DOHH2 (cell line): Measurements from ENCODE around the gene MYO10.
"Not testable (repeated sequence)": the region's sequence is repeated elsewhere in the genome, so short reads cannot be mapped to it uniquely, and the experiment has no call there.

Experiments
- H3F3A ChIP-seq: fragments of 200-600 bp; sonication (generic), shearing (Covaris generic); 2 replicates; pipeline ENCODE4 v1.6.0; 2016; ENCODE audit warnings: antibody characterized with exemption, mild to moderate bottlenecking; ENCODE audit not compliant: control insufficient read depth, insufficient read depth
- H3K27ac ChIP-seq: fragments of 200-600 bp; sonication (generic); 2 replicates; pipeline ENCODE4 v1.5.1; 2014; ENCODE audit warnings: low read depth, mild to moderate bottlenecking, low read length, moderate library complexity
- H3K27me3 ChIP-seq: fragments of 200-600 bp; sonication (generic); 2 replicates; pipeline ENCODE4 v1.6.1; 2014; ENCODE audit warnings: mild to moderate bottlenecking, low read length, mixed read lengths; ENCODE audit not compliant: control insufficient read depth
- H3K36me3 ChIP-seq: fragments of 200-600 bp; sonication (generic); 2 replicates; pipeline ENCODE4 v1.6.1; 2014; ENCODE audit warnings: mild to moderate bottlenecking, low read length, moderate library complexity, mixed read lengths; ENCODE audit not compliant: control insufficient read depth
- H3K4me1 ChIP-seq: fragments of 200-600 bp; sonication (generic); 2 replicates; pipeline ENCODE4 v1.6.1; 2014; ENCODE audit warnings: mild to moderate bottlenecking, low read length, mixed read lengths; ENCODE audit not compliant: control insufficient read depth
- H3K4me2 ChIP-seq: fragments of 200-600 bp; sonication (generic); 2 replicates; pipeline ENCODE4 v1.6.0; 2014; ENCODE audit warnings: mild to moderate bottlenecking, low read length, moderate library complexity
- H3K4me3 ChIP-seq: fragments of 200-600 bp; sonication (generic); 2 replicates; pipeline ENCODE4 v1.5.1; 2014; ENCODE audit warnings: mild to moderate bottlenecking, low read length, mixed read lengths
- H3K79me2 ChIP-seq: fragments of 200-600 bp; sonication (generic); 2 replicates; pipeline ENCODE4 v1.6.1; 2014; ENCODE audit warnings: mild to moderate bottlenecking, low read length, mixed read lengths; ENCODE audit not compliant: control insufficient read depth
- H3K9me2 ChIP-seq: fragments of 200-600 bp; sonication (generic); replicated peaks from 2 replicates; pipeline ENCODE4 v1.6.1; 2014; ENCODE audit warnings: mild to moderate bottlenecking, low read length, mixed read lengths; ENCODE audit not compliant: control insufficient read depth
- H3K9me3 ChIP-seq: fragments of 200-600 bp; sonication (generic); 2 replicates; pipeline ENCODE4 v1.6.1; 2014; ENCODE audit warnings: antibody characterized with exemption, low read length, mixed read lengths; ENCODE audit not compliant: control insufficient read depth, insufficient read depth
- H4K20me1 ChIP-seq: fragments of 200-600 bp; sonication (generic); 2 replicates; pipeline ENCODE4 v1.6.0; 2014; ENCODE audit warnings: low read depth, mild to moderate bottlenecking, antibody characterized with exemption, low read length, moderate library complexity; ENCODE audit not compliant: control insufficient read depth, insufficient read depth
- CTCF ChIP-seq: fragments of 200-600 bp; sonication (generic); IDR thresholded peaks from one replicate; pipeline ENCODE4 v1.5.1; 2014; ENCODE audit warnings: antibody characterized with exemption, mild to moderate bottlenecking, low read depth, low read length; ENCODE audit not compliant: poor library complexity, severe bottlenecking
- EZH2phosphoT487 ChIP-seq: fragments of 200-600 bp; sonication (generic); IDR thresholded peaks from 2 replicates; pipeline ENCODE4 v1.6.1; 2017; ENCODE audit warnings: borderline replicate concordance, mild to moderate bottlenecking, antibody characterized with exemption, low read length, moderate library complexity, mixed read lengths

The MYO10 gene

GRCh38 chr5:16837305-16837704 lies 98.8 kb downstream of the MYO10 start:
- Histone ChIP-seq H3K79me2 (no peaks in the 10 kb centered on the region), H3K4me1 (no peaks in the 10 kb centered on the region), H3K36me3 (no peaks in the 10 kb centered on the region), H3F3A (no peaks in the 10 kb centered on the region), H3K4me3 (no peak overlapping the region), H3K4me2 (no peak overlapping the region), H4K20me1 (no peaks in the 10 kb centered on the region), H3K9me2 (no peaks in the 10 kb centered on the region), H3K27ac (no peak overlapping the region), H3K27me3 (no peaks in the 10 kb centered on the region), H3K9me3 (no peaks in the 10 kb centered on the region)
- no peak for TF ChIP-seq EZH2phosphoT487
- TF ChIP-seq CTCF: no peak

GRCh38 chr5:16834029-16834428 lies 102.1 kb downstream of the MYO10 start:
- Histone ChIP-seq H3K27ac (no peak overlapping the region), H3K9me2 (no peaks in the 10 kb centered on the region), H3K36me3 (no peaks in the 10 kb centered on the region), H4K20me1 (no peaks in the 10 kb centered on the region), H3K4me1 (no peaks in the 10 kb centered on the region), H3K4me3 (no peak overlapping the region), H3F3A (no peaks in the 10 kb centered on the region), H3K79me2 (no peaks in the 10 kb centered on the region), H3K9me3 (no peaks in the 10 kb centered on the region), H3K27me3 (no peaks in the 10 kb centered on the region), H3K4me2 (no peak overlapping the region)
- TF ChIP-seq EZH2phosphoT487: no peak
- no peak for TF ChIP-seq CTCF

- not testable (repeated sequence) for H3K4me2 ChIP-seq, H3K9me3 ChIP-seq, H3K79me2 ChIP-seq, H3K36me3 ChIP-seq, H3K4me1 ChIP-seq, H3K27ac ChIP-seq, H3F3A ChIP-seq, H4K20me1 ChIP-seq, H3K27me3 ChIP-seq, H3K4me3 ChIP-seq, H3K9me2 ChIP-seq
Observed at GRCh38 chr5:16831326-16831725, 104.8 kb downstream of the MYO10 start.

GRCh38 chr5:16827755-16828154 lies 108.3 kb downstream of the MYO10 start:
- no peaks in the 10 kb centered on the region for H3K36me3 ChIP-seq
- no peaks in the 10 kb centered on the region for H3K79me2 ChIP-seq
- H3K4me1 ChIP-seq: no peaks in the 10 kb centered on the region
- H3K9me2 ChIP-seq: no peaks in the 10 kb centered on the region
- no peaks in the 10 kb centered on the region for H4K20me1 ChIP-seq
- H3K4me2 ChIP-seq: no peak overlapping the region
- no peaks in the 10 kb centered on the region for H3K27me3 ChIP-seq
- TF ChIP-seq CTCF: no peak
- no peak for TF ChIP-seq EZH2phosphoT487
- no peak overlapping the region for H3K27ac ChIP-seq
- no peaks in the 10 kb centered on the region for H3F3A ChIP-seq
- H3K9me3 ChIP-seq: no peaks in the 10 kb centered on the region
- no peak overlapping the region for H3K4me3 ChIP-seq
